NCI-H526 treated with DMSO at 0.1 percent for 48 hours (cell line): ENCODE data around the gene ADGRD2.

Source experiments
- DNase-seq: peaks from one replicate; lab custom pipeline; 2025; lab: John Stamatoyannopoulos, UW

Gene ADGRD2

DNA sequence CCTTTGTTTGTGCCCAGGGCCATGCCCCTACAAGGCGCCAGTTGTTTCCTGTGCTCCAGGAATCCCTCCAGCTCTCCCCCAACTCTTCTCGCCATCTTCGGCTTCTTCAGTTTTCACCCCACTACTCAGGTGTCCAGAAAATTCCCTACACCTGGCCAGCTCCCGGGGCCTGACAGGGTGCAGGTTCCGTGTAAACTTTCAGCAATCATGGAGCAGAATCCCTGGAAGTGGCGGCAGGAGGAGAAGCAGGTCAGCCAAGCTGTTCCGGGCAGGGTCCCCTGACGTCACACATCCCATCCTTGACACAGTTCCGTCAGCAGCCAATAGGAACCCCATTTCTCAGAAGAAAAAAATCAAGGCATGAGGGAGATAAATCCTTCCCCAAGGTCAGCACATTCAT lies 12.2 kb upstream of the ADGRD2 start:
- no peak for DNase-seq

DNA sequence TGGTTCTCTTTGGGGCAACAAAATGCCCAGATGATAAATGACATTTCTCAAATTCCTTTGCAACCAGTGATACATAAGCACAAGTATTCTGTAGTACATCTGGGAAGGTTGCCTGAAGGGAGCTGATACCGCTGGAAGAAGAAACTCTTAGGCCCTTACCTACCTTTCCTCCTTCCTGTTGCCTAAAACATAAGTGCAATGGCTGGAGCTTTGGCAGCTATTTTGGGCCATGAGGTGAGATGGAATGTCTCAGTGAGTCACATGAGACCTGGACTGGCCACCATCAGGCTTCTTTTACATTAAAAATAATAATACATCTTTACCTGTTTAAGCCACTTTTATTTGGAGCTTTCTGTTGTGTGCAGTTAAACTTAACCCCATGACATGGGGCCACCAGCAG lies 11.2 kb upstream of the ADGRD2 start:
- no peak for DNase-seq

DNA sequence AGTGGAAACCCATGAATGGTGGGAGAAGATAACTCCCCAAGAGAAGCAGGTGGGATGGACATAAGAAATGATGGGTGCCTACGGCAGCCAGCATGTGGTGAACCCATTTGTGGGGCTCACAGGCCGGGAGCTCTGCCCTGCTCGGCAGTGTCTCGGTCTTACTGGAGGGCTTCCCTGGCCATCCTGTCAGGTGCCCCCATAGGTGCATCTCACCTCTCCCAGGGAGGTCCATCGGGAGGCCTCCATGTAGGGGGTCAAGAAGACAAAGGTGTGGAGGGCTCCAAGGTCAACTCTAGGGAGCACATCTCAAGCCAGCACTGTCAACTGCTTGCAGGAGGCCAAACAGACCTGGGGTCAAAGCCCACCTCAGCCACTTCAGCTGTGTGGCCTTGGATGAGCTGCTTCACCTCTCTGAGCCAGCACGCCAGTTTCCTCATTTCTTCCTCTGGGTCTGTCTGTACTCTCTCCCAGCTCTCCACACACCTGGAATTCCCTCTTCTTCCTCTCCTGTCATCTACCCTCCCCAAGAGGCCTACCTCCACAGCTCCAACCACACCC lies 10.5 kb upstream of the ADGRD2 start:
- no peak for DNase-seq

DNA sequence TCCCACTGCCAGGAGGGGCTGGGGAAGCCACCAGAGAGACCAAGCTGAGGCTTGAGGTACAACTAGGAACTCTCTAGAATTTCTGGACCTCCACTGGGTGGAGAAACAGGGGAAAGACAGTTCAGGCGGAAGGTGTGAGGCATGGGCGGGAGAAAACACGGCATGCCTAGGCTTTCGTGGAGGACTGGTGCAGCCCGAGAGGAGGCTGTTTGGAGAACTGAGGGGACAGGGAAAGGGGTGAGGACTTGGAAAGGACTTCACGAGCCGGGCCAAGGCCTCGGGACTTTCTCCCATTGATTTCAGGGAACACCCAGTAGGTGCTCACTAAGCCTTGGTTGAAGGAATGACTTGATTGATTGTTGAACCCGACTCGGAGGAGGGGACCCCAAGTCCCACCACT lies 9.5 kb upstream of the ADGRD2 start:
- no peak for DNase-seq

DNA sequence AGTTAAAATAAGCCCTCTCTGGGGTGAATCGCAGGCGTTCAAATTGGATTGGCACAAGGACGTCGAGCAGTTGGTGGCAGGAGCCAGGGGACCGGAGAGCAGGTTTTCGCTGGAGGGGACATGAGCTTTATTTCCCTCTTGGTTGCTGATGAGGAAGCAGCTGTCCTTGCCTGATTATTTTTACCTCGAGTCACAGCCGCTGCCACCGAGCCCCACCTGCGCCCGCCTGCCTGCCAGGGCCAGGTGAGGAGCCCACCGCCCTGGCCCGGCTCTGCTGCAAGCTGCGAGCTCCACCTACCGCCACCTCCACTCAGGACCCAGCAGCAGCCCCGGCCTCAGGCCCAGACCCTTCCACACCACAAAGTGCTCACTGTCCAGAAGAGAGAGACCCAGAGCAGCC lies 9.0 kb upstream of the ADGRD2 start:
- DNase-seq: no peak

DNA sequence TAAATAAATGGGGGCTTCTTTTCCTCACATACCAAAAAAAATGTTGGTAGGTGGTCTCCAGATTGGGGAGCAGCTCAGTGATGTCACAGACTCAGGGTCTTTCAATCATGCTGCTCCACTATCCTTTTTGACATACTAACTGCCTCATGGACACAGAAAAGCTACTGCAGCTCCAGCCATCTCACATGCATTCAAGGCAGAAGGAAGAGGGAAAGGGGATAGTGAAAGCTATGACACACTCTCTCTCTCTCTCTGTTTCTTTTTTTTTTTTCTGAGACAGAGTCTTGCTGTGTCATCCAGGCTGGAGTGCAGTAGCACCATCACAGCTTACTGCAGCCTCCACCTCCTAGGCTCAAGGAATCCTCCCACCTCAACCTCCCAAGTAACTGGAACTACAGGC lies 7.9 kb upstream of the ADGRD2 start:
- DNase-seq: no peak

DNA sequence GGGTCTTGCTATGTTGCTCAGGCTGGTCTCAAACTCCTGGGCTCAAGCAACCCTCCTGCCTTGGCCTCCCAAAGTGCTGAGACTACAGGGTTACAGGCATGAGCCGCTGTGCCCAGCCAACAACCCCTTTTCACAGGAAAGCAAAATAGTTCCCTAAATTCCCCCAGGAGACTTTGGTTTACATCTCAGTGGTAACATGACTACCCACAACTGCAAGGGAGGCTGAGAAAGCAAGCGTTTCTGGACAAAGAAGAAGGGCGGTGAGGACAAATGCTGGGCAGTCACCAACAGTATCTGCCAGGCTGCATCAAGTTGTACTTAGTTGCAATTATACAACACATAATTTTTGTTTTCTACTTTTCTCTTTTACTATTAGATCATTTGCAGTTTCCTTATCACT lies 7.4 kb upstream of the ADGRD2 start:
- DNase-seq: no peak

DNA sequence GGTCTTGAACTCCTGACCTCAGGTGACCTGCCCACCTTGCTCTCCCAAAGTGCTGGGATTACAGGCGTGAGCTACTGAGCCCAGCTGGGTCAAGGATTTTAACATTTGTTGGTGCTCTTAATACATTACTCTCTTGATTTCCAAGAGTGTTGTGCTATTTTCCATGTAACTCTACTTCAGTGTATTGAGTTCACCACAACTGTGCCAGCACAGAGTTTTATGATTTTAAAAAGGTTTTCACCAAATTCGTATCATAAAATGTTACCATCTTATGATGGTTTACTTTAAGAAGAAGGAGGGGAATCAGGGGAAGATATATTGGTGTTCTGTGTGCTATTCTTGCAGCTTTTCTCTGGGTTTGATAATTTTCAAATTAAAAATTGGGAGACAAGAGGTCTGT lies 6.6 kb upstream of the ADGRD2 start:
- no peak for DNase-seq

DNA sequence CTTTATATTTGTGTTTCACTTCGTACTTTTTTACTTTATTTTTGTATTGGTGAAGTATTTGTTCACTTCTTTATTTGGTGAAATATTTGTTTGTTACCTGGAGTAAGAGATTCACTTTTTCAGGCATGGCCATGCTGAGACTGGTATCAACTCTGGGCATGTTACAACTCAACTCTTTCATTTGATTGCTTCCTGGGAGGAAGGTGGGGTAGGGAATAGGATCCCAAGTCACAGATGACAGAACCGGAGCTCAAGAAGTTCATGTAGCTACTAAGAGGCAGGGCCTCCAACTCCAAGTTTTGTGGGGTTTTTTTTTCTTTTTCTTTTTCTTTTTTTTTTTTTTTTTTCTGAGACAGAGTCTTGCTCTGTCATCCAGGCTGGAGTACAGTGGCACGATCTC lies 6.1 kb upstream of the ADGRD2 start:
- DNase-seq: no peak

DNA sequence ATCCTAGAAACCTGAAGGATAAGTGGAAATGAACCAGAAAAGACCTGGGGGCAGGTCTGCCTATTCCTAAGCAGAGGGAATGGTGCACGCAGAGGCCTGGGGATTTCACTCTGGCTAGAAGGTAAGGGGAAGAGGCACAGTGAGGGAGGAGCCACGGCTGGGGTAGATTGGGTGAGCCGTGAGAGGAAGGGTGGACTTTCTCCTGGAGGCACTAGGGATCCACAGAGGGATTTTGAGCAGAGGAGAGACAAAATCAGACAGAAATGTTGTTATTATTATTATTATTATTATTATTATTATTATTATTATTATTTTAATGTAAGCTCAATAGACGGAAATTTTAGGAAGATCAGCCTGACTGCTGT lies 3.0 kb upstream of the ADGRD2 start:
- DNase-seq: no peak

DNA sequence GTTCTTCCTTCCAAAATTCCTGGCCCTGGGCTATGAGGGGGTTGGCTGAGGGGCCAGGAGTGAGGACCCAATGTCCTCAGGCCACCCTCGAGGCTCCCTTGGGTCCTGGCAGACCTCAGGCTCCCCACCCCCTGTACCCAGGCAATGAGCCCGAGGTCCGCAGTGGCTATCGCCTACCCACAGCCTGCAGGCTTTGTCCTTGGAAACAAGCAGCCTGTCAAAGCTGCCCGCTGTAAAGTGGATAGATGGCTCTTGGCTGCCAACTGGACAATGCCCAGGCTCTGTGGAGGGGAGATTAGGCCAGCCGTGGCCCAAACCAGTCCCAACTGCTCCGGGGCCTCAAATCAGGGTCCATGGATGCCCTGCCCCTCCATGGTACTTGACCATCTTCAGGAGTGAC lies 2.2 kb upstream of the ADGRD2 start:
- DNase-seq: no peak

DNA sequence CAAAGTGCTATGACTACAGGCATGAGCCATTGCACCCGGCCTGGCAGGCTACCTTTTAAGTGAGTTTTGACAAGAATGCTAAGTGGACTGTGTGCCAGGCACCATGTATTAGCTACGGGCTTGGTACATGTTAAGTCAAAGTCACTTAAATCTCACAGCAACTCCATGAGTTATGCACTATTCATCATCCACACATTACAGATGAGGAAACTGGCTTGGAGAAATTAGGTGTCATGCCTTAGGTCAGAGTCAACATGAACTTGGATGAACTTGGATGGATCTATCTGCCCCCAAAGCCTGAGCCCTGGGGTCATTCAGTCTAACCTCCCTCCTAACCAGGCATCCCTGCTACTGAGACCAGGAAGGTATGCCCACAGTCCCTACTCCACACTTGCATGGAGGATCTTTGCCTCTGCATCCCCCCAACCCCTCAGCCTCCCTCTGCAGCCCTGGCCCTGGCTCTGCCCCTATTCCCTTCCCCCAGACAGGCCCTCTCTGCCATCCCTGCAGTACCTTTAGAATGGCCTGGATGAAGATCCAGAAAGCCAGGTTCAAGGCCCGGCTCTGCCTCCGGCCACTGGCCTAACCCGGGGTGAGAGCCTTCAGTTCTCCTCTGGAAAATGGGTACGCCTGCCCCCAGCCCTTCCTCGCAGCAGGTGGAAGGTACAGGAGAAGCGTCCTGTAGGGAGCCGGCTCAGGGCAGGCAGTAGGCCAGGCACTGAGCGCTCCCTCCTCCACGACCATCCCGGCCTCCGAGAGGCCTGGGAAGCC lies 685 bp upstream of the ADGRD2 start:
- DNase-seq: no peak

DNA sequence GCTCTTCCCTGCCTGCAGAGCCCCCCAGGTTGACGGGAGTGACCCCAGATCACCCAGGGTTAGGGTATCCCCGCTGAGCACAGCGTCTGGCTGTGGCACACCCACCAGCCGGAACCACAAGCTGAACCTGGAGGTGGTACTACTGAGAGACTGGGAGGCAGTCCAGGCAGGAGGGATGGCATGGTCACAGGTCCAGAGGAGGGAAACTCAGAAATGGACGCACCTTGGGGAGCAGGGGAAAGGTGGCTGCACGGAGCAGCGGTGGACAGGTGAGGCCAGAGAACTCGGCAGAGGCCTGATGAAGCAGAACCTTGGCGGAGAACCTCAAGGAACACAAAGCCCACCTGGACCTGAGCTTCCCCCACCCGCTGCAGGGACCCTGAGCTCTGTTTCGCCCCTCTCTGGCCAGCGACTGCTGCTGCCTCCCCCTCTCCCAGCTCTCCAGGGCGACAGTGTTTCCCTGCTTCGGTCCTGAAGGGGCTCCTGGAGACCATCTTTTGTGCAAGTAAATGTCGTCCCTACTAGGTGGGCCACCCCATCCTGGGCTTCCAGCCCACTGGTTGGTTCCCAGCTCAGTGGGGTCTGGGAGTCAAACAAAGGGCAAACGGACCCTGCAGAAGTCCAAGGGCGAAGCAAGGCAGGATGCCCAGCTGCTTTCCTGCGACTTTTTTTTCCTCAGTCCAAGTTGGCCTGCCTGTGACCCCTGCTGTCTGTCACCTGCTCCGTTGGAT lies 845 bp downstream of the ADGRD2 start:
- no peak for DNase-seq

DNA sequence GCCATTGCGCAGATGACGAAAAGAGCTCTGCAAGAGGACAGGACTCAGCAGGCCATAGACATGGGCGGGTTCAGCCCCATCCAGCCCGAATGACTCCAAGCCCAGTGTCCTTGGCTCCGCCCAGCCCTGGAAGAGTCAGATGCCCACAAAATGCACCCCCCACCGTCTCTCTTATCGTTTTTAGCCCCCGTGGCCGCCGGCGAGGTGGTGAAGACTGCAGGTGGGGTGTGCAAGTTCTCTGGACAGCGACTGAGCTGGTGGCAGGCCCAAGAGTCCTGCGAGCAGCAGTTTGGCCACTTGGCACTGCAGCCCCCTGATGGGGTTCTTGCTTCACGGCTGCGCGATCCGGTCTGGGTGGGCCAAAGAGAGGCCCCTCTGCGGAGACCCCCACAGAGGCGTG lies 2.1 kb downstream of the ADGRD2 start:
- no peak for DNase-seq

DNA sequence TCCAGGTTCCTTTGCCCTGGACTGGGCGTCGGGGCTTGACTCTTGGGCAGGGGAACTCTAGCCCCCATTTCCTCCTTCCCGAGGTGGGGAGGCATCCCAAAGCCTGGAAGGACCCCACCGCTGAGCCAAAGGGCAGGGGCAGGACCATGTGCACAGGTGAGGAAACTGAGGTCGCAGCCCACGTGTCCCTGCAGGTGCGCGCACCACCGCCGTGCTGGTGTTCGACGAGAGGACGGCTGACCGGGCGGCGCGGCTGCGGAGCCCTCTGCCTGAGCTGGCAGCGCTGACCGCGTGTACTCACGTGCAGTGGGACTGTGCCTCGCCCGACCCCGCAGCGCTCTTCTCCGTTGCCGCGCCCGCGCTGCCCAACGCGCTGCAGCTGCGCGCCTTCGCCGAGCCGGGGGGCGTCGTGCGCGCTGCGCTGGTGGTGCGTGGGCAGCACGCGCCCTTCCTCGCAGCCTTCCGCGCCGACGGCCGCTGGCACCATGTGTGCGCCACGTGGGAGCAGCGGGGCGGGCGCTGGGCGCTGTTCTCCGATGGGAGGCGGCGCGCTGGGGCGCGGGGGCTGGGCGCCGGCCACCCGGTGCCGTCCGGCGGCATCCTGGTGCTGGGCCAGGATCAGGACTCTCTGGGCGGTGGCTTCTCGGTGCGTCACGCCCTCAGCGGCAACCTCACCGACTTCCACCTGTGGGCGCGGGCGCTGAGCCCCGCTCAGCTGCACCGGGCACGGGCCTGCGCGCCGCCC lies 2.8 kb downstream of the ADGRD2 start:
- DNase-seq: no peak

DNA sequence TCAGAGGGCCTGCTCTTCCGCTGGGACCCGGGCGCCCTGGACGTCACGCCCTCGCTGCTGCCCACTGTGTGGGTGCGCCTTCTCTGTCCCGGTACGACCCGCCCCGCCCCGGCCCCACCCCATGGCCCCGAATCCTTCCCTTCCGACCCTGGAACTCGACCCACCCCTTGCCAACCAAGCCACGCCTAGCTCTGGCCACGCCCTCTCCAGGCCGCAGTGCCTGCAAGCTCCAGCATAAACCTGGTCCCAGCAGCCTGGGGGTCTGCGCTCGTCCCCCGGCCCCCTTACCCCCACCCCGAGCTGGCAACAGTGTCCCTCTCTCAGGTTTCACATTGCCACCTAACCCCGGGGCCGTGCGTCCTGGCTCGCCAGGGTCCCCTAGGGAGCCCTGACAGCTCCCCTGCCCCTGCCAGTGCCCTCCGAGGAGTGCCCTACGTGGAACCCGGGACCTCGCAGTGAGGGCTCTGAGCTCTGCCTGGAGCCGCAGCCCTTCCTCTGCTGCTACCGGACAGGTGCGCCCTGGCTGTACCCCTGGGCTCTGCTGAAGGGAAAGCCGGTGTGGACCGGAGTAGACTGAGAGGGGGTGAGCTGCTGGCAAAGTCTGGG lies 3.4 kb downstream of the ADGRD2 start:
- DNase-seq: no peak

DNA sequence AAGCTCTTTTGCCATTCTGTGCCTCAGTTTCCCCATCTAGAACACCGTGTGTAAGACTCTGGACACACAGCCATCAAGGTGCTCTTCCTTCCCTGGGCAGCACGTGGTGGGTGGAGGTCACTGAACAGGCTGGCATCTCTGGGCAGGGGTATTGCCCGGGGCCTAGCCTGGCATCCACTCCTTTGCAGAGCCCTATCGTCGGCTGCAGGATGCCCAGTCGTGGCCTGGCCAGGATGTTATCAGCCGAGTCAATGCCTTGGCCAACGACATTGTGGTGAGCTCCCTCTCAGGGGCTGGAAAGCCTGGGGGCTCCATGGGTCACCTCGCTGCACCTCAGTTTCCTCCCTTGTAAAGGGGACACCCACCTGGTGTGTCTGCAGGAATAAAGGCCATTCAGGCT lies 4.0 kb downstream of the ADGRD2 start:
- no peak for DNase-seq

DNA sequence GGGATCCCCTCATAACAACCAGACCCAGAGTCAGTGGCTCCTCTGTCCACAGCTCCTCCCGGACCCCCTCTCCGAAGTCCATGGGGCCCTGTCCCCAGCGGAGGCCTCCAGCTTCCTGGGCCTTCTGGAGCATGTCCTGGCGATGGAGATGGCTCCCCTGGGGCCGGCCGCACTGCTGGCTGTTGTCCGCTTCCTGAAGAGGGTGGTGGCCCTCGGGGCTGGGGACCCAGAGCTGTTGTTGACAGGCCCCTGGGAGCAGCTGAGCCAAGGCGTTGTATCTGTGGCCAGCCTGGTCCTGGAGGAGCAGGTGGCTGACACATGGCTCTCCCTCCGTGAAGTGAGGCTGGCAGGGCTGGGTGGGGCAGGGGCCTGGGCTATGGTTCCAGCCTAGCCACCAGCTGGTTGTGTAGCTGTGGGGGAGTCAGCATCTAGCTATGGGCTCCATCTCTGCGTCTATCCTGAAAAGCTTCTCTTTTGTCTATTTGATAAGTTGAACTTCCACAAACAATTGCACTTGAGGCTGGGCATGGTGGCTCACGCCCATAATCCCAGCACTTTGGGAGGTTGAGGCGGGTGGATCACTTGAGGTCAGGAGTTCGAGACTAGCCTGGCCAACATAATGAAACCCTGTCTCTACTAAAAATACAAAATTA lies 4.7 kb downstream of the ADGRD2 start:
- DNase-seq: no peak

DNA sequence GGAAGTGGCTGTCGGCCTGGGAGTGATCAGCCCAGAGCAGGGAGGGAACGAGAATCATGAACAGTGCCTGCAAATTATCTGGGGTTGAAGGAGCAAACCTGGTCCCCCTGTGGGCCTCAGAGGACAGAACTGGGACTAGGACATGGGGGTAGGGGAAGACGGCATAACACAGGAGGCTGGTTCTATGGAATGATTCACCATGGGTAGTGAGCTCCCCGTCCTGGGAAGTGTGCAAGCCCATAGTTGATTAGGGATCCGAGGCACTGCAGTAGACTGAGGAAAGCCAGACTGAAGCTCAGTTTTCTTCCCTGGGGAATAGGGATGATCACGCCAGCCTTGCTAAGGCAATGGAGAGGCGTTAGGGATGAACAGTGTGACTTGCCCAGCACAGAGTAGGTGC lies 5.6 kb downstream of the ADGRD2 start:
- DNase-seq: no peak

DNA sequence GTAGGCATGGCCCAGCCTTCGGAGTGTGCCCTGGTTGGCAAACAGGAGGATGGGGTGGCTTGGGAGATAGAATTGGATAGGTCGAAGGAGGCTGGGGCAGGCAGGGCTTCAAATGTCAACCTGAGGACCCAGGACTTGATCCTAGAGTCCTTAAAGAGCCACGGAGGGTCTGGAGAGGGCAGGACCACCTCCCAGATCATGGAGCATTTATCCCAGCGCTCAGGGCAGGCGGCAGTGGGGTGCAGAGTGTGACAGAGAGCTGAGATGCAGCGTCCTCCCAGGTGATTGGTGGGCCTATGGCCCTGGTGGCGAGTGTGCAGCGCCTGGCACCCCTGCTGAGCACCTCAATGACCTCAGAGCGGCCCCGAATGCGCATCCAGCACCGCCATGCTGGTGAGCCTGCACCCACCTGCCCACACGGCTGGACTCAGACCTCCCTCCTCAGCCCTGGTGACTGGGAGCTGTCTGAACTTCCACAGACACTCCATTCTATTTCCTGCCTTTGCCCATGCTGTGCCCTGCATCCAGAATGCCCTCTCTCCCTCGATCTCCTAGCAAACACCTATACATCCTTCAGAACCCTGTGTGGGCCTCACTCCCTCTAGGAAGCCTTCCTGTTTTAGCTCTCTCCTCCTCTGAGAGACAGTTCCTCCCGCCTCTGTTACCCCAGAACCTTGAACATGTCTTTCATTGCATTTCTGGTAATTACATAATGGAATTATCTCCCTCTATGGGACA lies 6.3 kb downstream of the ADGRD2 start:
- no peak for DNase-seq
